ENCODE results near the gene FAM222A.

The FAM222A gene

GRCh38 chr12:109775172-109775881, 61.7 kb downstream of the FAM222A start:
- DNase-seq: peak; percentile 21 to 66 (median 63)

GRCh38 chr12:109776624-109777023, 63.0 kb downstream of the FAM222A start:
- peak in 1 of 3 experiments; percentile 58 for DNase-seq

- peak in 2 of 3 experiments; percentile 39 to 71 for DNase-seq
These were observed 63.9 kb downstream of the FAM222A start for GRCh38 chr12:109777544-109777943.

GRCh38 chr12:109778684-109779083, 65.1 kb downstream of the FAM222A start:
- DNase-seq: no peak

- peak in 2 of 3 experiments; percentile 12 to 59 for DNase-seq
These were observed 65.8 kb downstream of the FAM222A start for GRCh38 chr12:109779382-109779781.

- DNase-seq: peak in 1 of 3 experiments; percentile 8
These were observed 68.2 kb downstream of the FAM222A start for GRCh38 chr12:109781668-109782325.

GRCh38 chr12:109782326-109782703, 68.7 kb downstream of the FAM222A start:
- peak in 2 of 3 experiments; percentile 70 to 81 for DNase-seq

GRCh38 chr12:109783135-109783964, 69.7 kb downstream of the FAM222A start:
- no peak for DNase-seq

GRCh38 chr12:109783965-109784244, 70.3 kb downstream of the FAM222A start:
- DNase-seq: peak in 2 of 3 experiments; percentile 14 to 33

GRCh38 chr12:109785854-109786253, 72.2 kb downstream of the FAM222A start:
- no peak for DNase-seq

- DNase-seq: no peak
These were observed 73.2 kb downstream of the FAM222A start for GRCh38 chr12:109786799-109787198.

GRCh38 chr12:109789526-109790048, 76.0 kb downstream of the FAM222A start:
- no peak for DNase-seq

- DNase-seq: no peak
These were observed 79.4 kb downstream of the FAM222A start for GRCh38 chr12:109792992-109793391.

- no peak for DNase-seq
These were observed 79.8 kb downstream of the FAM222A start for GRCh38 chr12:109793411-109793810.

- no peak for DNase-seq
These were observed 80.3 kb downstream of the FAM222A start for GRCh38 chr12:109793826-109794501.

GRCh38 chr12:109795023-109795422, 81.4 kb downstream of the FAM222A start:
- DNase-seq: no peak

GRCh38 chr12:109796057-109796456, 82.4 kb downstream of the FAM222A start:
- DNase-seq: no peak

- DNase-seq: peak in 2 of 3 experiments; percentile 28 to 34
These were observed 84.5 kb downstream of the FAM222A start for GRCh38 chr12:109797905-109798669.

- DNase-seq: no peak
These were observed 85.1 kb downstream of the FAM222A start for GRCh38 chr12:109798691-109799090.

- no peak for DNase-seq
These were observed 86.9 kb downstream of the FAM222A start for GRCh38 chr12:109800536-109800935.

- no peak for DNase-seq
These were observed 89.2 kb downstream of the FAM222A start for GRCh38 chr12:109802828-109803227.

GRCh38 chr12:109803678-109804077, 90.1 kb downstream of the FAM222A start:
- DNase-seq: no peak

Data from NCI-H1417 (cell line).